ENCODE data around the gene MCU.

- TF ChIP-seq CTCF (conservative IDR thresholded peaks at IDR 0.05; ENCODE audit: low read depth, low read length) (no peak), RAD21 (IDR thresholded peaks at IDR 0.05; ENCODE audit: low read length) (no peak), MXI1 (IDR thresholded peaks at IDR 0.05; ENCODE audit: borderline replicate concordance, low read depth, low read length) (no peak), POLR2A (IDR thresholded peaks at IDR 0.05; ENCODE audit: low read depth, low read length) (no peak), SMC3 (IDR thresholded peaks at IDR 0.05; ENCODE audit: low read depth, low read length) (no peak), NFE2L2 (IDR thresholded peaks at IDR 0.05; ENCODE audit: low read depth, low read length) (no peak), RCOR1 (IDR thresholded peaks at IDR 0.05; ENCODE audit: insufficient replicate concordance, low read length) (no peak), CEBPB (IDR thresholded peaks at IDR 0.05; ENCODE audit: low read depth, low read length) (no peak), MAFK (IDR thresholded peaks at IDR 0.05; ENCODE audit: low read depth, low read length) (no peak), RFX5 (IDR thresholded peaks at IDR 0.05; ENCODE audit: low read depth, low read length) (no peak)
- TF ChIP-seq, protein P1, sequence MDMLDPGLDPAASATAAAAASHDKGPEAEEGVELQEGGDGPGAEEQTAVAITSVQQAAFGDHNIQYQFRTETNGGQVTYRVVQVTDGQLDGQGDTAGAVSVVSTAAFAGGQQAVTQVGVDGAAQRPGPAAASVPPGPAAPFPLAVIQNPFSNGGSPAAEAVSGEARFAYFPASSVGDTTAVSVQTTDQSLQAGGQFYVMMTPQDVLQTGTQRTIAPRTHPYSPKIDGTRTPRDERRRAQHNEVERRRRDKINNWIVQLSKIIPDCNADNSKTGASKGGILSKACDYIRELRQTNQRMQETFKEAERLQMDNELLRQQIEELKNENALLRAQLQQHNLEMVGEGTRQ (IDR thresholded peaks at IDR 0.05; ENCODE audit: low read depth, low read length): no peak
Observed at GRCh38 chr10:72762042-72762441, 70.1 kb downstream of the MCU start.

All from IMR-90 (cell line).